Erythroblast (primary cell): Measurements from ENCODE around the gene ARHGEF11.

Experiments
- GATA1 ChIP-seq: IDR thresholded peaks from 2 replicates; pipeline ENCODE4 v1.6.1; 2011; ENCODE audit warnings: low read depth, mild to moderate bottlenecking, control low read depth, low read length, moderate library complexity
- POLR2A ChIP-seq: IDR thresholded peaks from 2 replicates; pipeline ENCODE4 v1.6.1; 2011; ENCODE audit warnings: mild to moderate bottlenecking, low read length

- TF ChIP-seq POLR2A, result no peak
- no peak for TF ChIP-seq GATA1
Measured at GRCh38 chr1:157086299-157086698, 40.8 kb upstream of the ARHGEF11 start.
